Suprapubic skin (tissue), 4 donors: ENCODE results near the gene KIF5C. TPM values are rescaled to one million over a fixed set of nuclear protein-coding genes. Genes with fewer than 3 reads are reported as not detected.

Experiments
- DNase-seq, 2 donors: peaks; one replicate each; pipeline ENCODE4 v3.0.0-alpha.2; 2019; ENCODE audit warnings: low spot score in 2 of 2
- H3K27ac ChIP-seq: fragments of 200-600 bp; sonication (generic); one replicate; pipeline ENCODE4 v1.5.1; 2019
- H3K27me3 ChIP-seq: fragments of 200-600 bp; sonication (generic); one replicate; pipeline ENCODE4 v1.5.1; 2019
- H3K36me3 ChIP-seq: fragments of 200-600 bp; sonication (generic); one replicate; pipeline ENCODE4 v1.5.1; 2019
- H3K4me1 ChIP-seq: fragments of 200-600 bp; sonication (generic); one replicate; pipeline ENCODE4 v1.5.1; 2019
- H3K4me3 ChIP-seq: fragments of 200-600 bp; sonication (generic); one replicate; pipeline ENCODE4 v1.5.1; 2019; ENCODE audit warnings: mild to moderate bottlenecking
- H3K9me3 ChIP-seq: fragments of 200-600 bp; sonication (generic); one replicate; pipeline ENCODE4 v1.5.1; 2019
- EP300 ChIP-seq: sonication (generic); formaldehyde crosslinking; IDR thresholded peaks from one replicate; pipeline ENCODE4 v1.6.1; 2017; ENCODE audit warnings: antibody characterized with exemption
- POLR2A ChIP-seq, 2 donors: fragments of 450-650 bp; IDR thresholded peaks; one replicate each; pipeline ENCODE4 v1.6.1; 2017; ENCODE audit warnings: antibody characterized with exemption in 2 of 2, mild to moderate bottlenecking in 2 of 2, moderate library complexity in 2 of 2
- POLR2AphosphoS5 ChIP-seq, 3 donors: sonication (generic); formaldehyde crosslinking; IDR thresholded peaks; one replicate each; pipeline ENCODE4 v1.6.1; 2017; ENCODE audit warnings: antibody characterized with exemption in 3 of 3
- WGBS: methylation state at CpG from one replicate; pipeline ENCODE4 v1.1.5; 2018; 5-methylcytosine and 5-hydroxymethylcytosine counted together
- total RNA-seq, 4 donors: library from RNA; depleted of rRNA; stranded (reverse); fragments of >200 nt; gene quantifications; one replicate each; pipeline ENCODE4 v1.1.0, GENCODE V29; 2016
- TF ChIP-seq, protein P1 (sequence below), 2 donors: fragments of 200-600 bp in 1 of 2; fragments of 450-650 bp in 1 of 2; sonication (generic) in 1 of 2; IDR thresholded peaks; one replicate each; pipeline ENCODE4 v1.5.1; 2016 to 2019; ENCODE audit warnings: antibody characterized with exemption in 2 of 2, mild to moderate bottlenecking in 1 of 2, moderate library complexity in 1 of 2

The KIF5C gene
- total RNA-seq, 4 donors from 2014 or later = 0.30 to 3.2 (median 1.5) TPM

GRCh38 chr2:148899638-148900318, 24.8 kb downstream of the KIF5C start:
- H3K36me3 ChIP-seq = no peaks in the 10 kb centered on the region
- 96% methylated on average over 7 of the region's 7 CpGs for WGBS
- H3K9me3 ChIP-seq = no peaks in the 10 kb centered on the region
- no peak for DNase-seq
- H3K27ac ChIP-seq = no peak overlapping the region
- H3K27me3 ChIP-seq = peaks cover 7% of the 10 kb centered on the region
- no peaks in the 10 kb centered on the region for H3K4me1 ChIP-seq
- TF ChIP-seq POLR2AphosphoS5 (IDR thresholded peaks at IDR 0.05) (no peak), EP300 (no peak), POLR2A (IDR thresholded peaks at IDR 0.05) (no peak)
- no peak overlapping the region for H3K4me3 ChIP-seq

- H3K9me3 ChIP-seq = no peaks in the 10 kb centered on the region
- no peak for DNase-seq
- no peak overlapping the region for H3K4me3 ChIP-seq
- WGBS = 68% methylated on average over 2 of the region's 2 CpGs
- no peaks in the 10 kb centered on the region for H3K36me3 ChIP-seq
- peaks cover 7% of the 10 kb centered on the region for H3K27me3 ChIP-seq
- TF ChIP-seq POLR2AphosphoS5 (IDR thresholded peaks at IDR 0.05) (no peak), POLR2A (IDR thresholded peaks at IDR 0.05) (no peak), EP300 (no peak)
- TF ChIP-seq, protein P1, sequence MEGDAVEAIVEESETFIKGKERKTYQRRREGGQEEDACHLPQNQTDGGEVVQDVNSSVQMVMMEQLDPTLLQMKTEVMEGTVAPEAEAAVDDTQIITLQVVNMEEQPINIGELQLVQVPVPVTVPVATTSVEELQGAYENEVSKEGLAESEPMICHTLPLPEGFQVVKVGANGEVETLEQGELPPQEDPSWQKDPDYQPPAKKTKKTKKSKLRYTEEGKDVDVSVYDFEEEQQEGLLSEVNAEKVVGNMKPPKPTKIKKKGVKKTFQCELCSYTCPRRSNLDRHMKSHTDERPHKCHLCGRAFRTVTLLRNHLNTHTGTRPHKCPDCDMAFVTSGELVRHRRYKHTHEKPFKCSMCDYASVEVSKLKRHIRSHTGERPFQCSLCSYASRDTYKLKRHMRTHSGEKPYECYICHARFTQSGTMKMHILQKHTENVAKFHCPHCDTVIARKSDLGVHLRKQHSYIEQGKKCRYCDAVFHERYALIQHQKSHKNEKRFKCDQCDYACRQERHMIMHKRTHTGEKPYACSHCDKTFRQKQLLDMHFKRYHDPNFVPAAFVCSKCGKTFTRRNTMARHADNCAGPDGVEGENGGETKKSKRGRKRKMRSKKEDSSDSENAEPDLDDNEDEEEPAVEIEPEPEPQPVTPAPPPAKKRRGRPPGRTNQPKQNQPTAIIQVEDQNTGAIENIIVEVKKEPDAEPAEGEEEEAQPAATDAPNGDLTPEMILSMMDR (IDR thresholded peaks at IDR 0.05) = no peak
- H3K27ac ChIP-seq = no peak overlapping the region
- H3K4me1 ChIP-seq = no peaks in the 10 kb centered on the region
These were observed 25.4 kb downstream of the KIF5C start for GRCh38 chr2:148900350-148900837.

GRCh38 chr2:148901142-148901541, 26.1 kb downstream of the KIF5C start:
- no peaks in the 10 kb centered on the region for H3K9me3 ChIP-seq
- WGBS = 43% methylated on average over 1 of the region's 1 CpG
- H3K27ac ChIP-seq = no peak overlapping the region
- no peak for TF ChIP-seq POLR2AphosphoS5 (IDR thresholded peaks at IDR 0.05)
- H3K36me3 ChIP-seq = no peaks in the 10 kb centered on the region
- H3K4me1 ChIP-seq = no peaks in the 10 kb centered on the region
- H3K4me3 ChIP-seq = no peak overlapping the region
- DNase-seq = no peak
- peaks cover 7% of the 10 kb centered on the region for H3K27me3 ChIP-seq

DNA sequence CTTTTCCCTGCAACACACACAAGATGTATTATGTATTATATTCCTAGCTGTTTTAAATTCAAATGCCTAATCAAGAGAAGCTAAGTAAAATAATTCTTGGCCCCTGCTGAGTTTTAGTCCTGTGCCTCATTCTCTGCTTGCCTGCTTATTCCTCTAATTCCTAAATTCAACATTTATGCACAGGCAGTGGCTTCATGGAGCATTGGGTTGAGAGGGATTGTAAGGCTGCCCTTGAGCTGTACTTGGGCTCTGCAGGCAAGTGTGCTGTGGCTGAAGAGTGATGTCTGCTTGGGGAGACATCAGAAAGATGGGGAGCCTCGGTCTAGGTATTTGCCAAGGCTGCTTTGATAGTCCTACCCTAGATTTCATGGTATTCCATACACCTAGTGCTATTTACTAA, 27.8 kb downstream of the KIF5C start:
- Histone ChIP-seq H3K36me3 (no peaks in the 10 kb centered on the region), H3K27me3 (peaks cover 2% of the 10 kb centered on the region), H3K4me1 (no peaks in the 10 kb centered on the region), H3K4me3 (no peak overlapping the region), H3K9me3 (no peaks in the 10 kb centered on the region), H3K27ac (no peak overlapping the region)
- no peak for TF ChIP-seq POLR2AphosphoS5 (IDR thresholded peaks at IDR 0.05)
- TF ChIP-seq, protein P1 (IDR thresholded peaks at IDR 0.05) = no peak
- no peak for TF ChIP-seq EP300
- TF ChIP-seq POLR2A (IDR thresholded peaks at IDR 0.05) = no peak
- no peak for DNase-seq
- 77% methylated on average over 1 of the region's 1 CpG for WGBS

- no peaks in the 10 kb centered on the region for H3K36me3 ChIP-seq
- 84% methylated on average over 6 of the region's 6 CpGs for WGBS
- TF ChIP-seq POLR2A (IDR thresholded peaks at IDR 0.05) (no peak), POLR2AphosphoS5 (IDR thresholded peaks at IDR 0.05) (no peak), EP300 (no peak)
- TF ChIP-seq, protein P1 (IDR thresholded peaks at IDR 0.05) = no peak
- no peaks in the 10 kb centered on the region for H3K4me1 ChIP-seq
- no peak overlapping the region for H3K27ac ChIP-seq
- H3K27me3 ChIP-seq = no peaks in the 10 kb centered on the region
- H3K4me3 ChIP-seq = no peak overlapping the region
- no peaks in the 10 kb centered on the region for H3K9me3 ChIP-seq
- DNase-seq = no peak
These were observed 28.3 kb downstream of the KIF5C start for GRCh38 chr2:148903294-148903693.

DNA sequence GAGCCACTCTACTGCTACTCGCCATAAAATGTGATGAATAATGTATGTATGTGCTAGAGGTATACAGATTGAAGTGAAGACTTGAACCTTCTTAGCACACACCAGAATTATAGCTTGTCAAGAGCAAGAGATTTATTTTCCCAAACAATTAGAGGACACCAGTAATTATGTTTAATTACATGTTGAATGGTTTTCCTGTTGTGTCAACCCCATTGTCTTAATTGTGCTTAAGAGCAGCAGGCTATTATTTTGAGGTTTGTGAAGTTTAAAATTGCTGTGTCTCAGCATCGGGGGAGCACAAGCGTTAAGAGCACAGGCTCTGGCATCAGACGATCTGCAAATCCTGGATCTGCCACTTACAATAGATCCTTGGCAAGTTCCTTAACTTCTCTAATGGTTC, 29.0 kb downstream of the KIF5C start:
- DNase-seq = no peak
- Histone ChIP-seq H3K27me3 (no peaks in the 10 kb centered on the region), H3K9me3 (no peaks in the 10 kb centered on the region), H3K27ac (no peak overlapping the region), H3K4me3 (no peak overlapping the region), H3K36me3 (no peaks in the 10 kb centered on the region), H3K4me1 (no peaks in the 10 kb centered on the region)
- 55% methylated on average over 4 of the region's 4 CpGs for WGBS
- TF ChIP-seq POLR2A (IDR thresholded peaks at IDR 0.05) (no peak), EP300 (no peak), POLR2AphosphoS5 (IDR thresholded peaks at IDR 0.05) (no peak)
- TF ChIP-seq, protein P1 (IDR thresholded peaks at IDR 0.05) = no peak
